GM12891 (cell line): Measurements from ENCODE around the gene GALNT18.

ENCODE experiments used
- DNase-seq: peaks from one replicate; pipeline ENCODE4 v3.0.0; 2011; ENCODE audit warnings: low spot score; ENCODE audit not compliant: insufficient read length
- FAIRE-seq: peaks from 2 replicates; lab custom pipeline; 2011; peaks lifted over from hg19 to GRCh38; lab: Jason Lieb, UNC
- PAX5 ChIP-seq: IDR thresholded peaks from 2 replicates; pipeline ENCODE4 v1.6.1; 2011; ENCODE audit warnings: low read length, moderate library complexity, mild to moderate bottlenecking; ENCODE audit not compliant: insufficient read depth, severe bottlenecking
- POLR2A ChIP-seq: IDR thresholded peaks from 2 replicates; pipeline ENCODE4 v1.6.1; 2011; ENCODE audit warnings: low read depth, low read length, control low read depth
- POLR2AphosphoS5 ChIP-seq: IDR thresholded peaks from 2 replicates; pipeline ENCODE4 v1.6.1; 2011; ENCODE audit warnings: low read depth, low read length, control low read depth
- POU2F2 ChIP-seq: IDR thresholded peaks from 2 replicates; pipeline ENCODE4 v1.6.1; 2011; ENCODE audit warnings: low read depth, mild to moderate bottlenecking, control low read depth, low read length, moderate library complexity
- SPI1 ChIP-seq: IDR thresholded peaks from 2 replicates; pipeline ENCODE4 v1.6.1; 2011; ENCODE audit warnings: low read depth, low read length, control low read depth
- TAF1 ChIP-seq: IDR thresholded peaks from 2 replicates; pipeline ENCODE4 v1.6.1; 2011; ENCODE audit warnings: low read depth, low read length, control low read depth

Gene GALNT18

DNA sequence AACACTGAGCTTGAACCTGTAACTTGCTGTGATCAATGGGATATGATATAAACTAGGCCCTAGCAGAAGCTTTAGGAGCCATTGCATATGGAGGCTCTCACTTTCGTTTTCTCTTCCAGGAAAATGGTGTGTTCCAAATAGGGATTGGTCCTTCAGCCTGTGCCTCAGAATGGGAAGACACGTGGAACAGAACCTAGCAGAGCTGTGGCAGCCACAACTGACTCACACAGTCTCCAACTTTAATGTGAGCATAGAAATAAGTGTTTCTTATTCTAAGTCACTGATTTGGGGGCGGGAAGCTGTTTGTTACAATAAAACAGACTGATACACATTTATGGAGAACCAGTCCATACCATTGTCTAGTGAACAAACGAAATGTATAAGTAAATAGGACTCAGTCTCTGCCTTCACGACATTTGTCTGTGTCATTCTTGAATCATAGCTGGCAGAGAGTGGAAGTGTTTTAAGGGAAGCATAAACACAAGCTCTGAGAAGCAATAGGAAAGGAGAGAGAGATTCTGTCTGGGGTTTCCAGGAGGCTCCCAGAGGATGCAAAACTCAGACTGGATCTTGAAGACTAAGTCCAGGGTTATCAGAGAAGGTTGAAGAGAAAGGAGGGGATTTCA, 97.3 kb downstream of the GALNT18 start:
- DNase-seq = no peak
- no peak for FAIRE-seq
- TF ChIP-seq POLR2A (no peak), POU2F2 (no peak), SPI1 (no peak), PAX5 (no peak), POLR2AphosphoS5 (no peak), TAF1 (no peak)

GRCh38 chr11:11522591-11522990, 99.2 kb downstream of the GALNT18 start:
- TF ChIP-seq POU2F2 (no peak), PAX5 (no peak), TAF1 (no peak), POLR2A (no peak), SPI1 (no peak), POLR2AphosphoS5 (no peak)
- FAIRE-seq (no peak), DNase-seq (no peak)

- no peak for DNase-seq
- no peak for TF ChIP-seq PAX5
- no peak for TF ChIP-seq POLR2AphosphoS5
- TF ChIP-seq SPI1 = no peak
- TF ChIP-seq POU2F2 = no peak
- TF ChIP-seq POLR2A = no peak
- no peak for TF ChIP-seq TAF1
- FAIRE-seq = no peak
Measured at GRCh38 chr11:11521306-11522002, 100.4 kb downstream of the GALNT18 start.

GRCh38 chr11:11520231-11521015, 101.4 kb downstream of the GALNT18 start:
- FAIRE-seq (no peak), DNase-seq (no peak)
- TF ChIP-seq POU2F2 = no peak
- no peak for TF ChIP-seq PAX5
- TF ChIP-seq TAF1 = no peak
- no peak for TF ChIP-seq POLR2A
- no peak for TF ChIP-seq SPI1
- TF ChIP-seq POLR2AphosphoS5 = no peak

DNA sequence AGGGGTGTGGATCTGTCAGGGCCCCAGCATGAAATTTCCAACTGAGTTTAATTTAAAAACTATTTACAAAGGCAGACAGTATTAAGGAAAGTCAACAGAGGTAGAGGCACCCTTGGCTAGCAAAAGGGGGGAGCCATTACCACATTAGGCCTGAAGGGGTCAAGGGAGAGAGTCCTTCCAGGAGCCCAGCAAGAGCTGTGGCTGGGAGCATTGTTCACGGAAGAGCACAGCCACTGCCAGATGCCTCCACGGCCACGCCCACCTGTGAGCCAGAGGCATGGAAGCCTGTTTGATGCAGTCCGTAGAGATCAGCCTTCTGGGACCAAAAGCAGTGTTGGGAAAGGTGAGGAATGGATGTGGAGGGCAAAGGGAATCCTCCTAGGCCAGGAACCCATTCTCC, 102.6 kb downstream of the GALNT18 start:
- DNase-seq = no peak
- no peak for FAIRE-seq
- TF ChIP-seq POLR2AphosphoS5 = no peak
- no peak for TF ChIP-seq POU2F2
- no peak for TF ChIP-seq TAF1
- TF ChIP-seq SPI1 = no peak
- TF ChIP-seq POLR2A = no peak
- no peak for TF ChIP-seq PAX5

DNA sequence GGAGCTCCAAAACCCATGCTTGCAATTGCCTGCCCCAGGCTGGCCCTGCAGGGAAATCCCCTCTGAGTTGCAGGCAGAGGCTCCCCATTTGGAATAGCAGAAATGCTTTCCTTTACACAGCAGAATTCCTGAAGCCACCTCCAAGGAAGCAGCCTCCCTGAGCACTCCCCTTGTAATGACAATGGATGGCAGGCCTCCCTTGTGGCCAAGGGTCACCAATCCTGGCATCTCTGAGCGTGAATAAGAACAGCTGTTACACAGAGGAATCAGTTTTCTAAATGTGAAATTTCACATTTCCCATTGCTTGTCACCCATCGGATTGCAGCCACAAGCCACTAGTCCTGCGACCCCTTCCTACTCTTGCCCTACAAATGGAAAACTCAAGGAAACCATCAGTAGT, 107.6 kb downstream of the GALNT18 start:
- FAIRE-seq (no peak), DNase-seq (no peak)
- TF ChIP-seq POLR2AphosphoS5 (no peak), POLR2A (no peak), SPI1 (no peak), PAX5 (no peak), POU2F2 (no peak), TAF1 (no peak)

DNA sequence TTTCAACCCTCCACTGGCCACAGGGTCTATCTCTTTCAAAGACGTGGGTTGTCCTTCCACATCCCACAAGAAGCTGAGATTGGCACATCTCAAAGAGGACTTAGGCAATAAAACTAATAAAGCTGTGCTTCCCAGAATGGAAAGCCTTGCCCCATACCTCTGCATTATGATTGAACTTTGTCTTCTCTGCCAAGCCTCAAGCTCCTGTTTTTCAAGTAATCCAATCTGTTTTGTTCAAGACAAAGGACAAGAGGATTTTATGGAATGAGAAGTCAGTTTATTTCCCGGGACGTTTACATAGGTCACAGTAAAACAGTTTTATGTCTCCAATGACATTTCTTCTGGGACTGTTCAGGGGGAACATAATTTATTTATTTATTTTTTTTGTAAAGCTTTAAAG, 108.4 kb downstream of the GALNT18 start:
- DNase-seq (no peak), FAIRE-seq (no peak)
- TF ChIP-seq POU2F2 (no peak), POLR2AphosphoS5 (no peak), TAF1 (no peak), PAX5 (no peak), POLR2A (no peak), SPI1 (no peak)

DNA sequence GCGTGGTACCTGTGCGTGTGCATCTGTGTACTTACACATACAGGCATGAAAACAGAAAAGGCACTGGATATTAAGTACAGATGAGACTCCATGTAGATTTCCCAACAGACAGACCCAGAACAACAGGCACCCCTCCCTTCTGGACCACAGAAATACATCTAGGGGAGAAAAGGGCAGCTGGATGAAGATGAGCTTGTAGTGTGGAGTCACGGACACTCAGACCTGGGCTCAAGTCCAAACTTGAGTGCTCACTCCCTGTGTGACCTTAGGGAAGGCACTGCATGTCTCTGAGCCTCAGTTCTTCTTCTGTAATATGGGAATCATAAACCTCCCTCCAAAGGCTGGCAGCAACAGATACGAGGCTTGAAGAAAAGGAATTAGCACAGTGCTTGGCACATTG, 108.9 kb downstream of the GALNT18 start:
- DNase-seq = no peak
- TF ChIP-seq PAX5 (no peak), SPI1 (no peak), TAF1 (no peak), POU2F2 (no peak), POLR2AphosphoS5 (no peak), POLR2A (no peak)
- FAIRE-seq = no peak

- DNase-seq (no peak), FAIRE-seq (no peak)
- TF ChIP-seq POLR2A (no peak), PAX5 (no peak), SPI1 (no peak), POU2F2 (no peak), POLR2AphosphoS5 (no peak), TAF1 (no peak)
Measured at GRCh38 chr11:11512502-11512901, 109.3 kb downstream of the GALNT18 start.
